Esophagus (tissue), 2 donors: ENCODE results near the gene ANAPC5. TPM values are rescaled to one million over a fixed set of nuclear protein-coding genes. Genes with fewer than 3 reads are reported as not detected.

Experiments
- H3K27ac ChIP-seq, 2 donors: one replicate each; pipeline ENCODE4 v1.5.1; 2013; ENCODE audit warnings: low read depth in 2 of 2, mild to moderate bottlenecking in 2 of 2, inconsistent platforms in 1 of 2, low read length in 1 of 2, moderate library complexity in 1 of 2
- H3K27me3 ChIP-seq, 2 donors: one replicate each; pipeline ENCODE4 v1.6.1; 2013; ENCODE audit warnings: low read length in 2 of 2, control low read depth in 1 of 2, mild to moderate bottlenecking in 1 of 2; ENCODE audit not compliant: insufficient read depth in 2 of 2, control insufficient read depth in 1 of 2
- H3K36me3 ChIP-seq, 2 donors: one replicate each; pipeline ENCODE4 v1.6.1; 2013; ENCODE audit warnings: low read length in 1 of 2; ENCODE audit not compliant: control insufficient read depth in 2 of 2, insufficient read depth in 2 of 2
- H3K4me1 ChIP-seq, 2 donors: one replicate each; pipeline ENCODE4 v1.6.1; 2013; ENCODE audit warnings: low read length in 1 of 2; ENCODE audit not compliant: control insufficient read depth in 2 of 2, insufficient read depth in 2 of 2
- H3K4me3 ChIP-seq, 2 donors: one replicate each; pipeline ENCODE4 v1.5.1; 2013; ENCODE audit warnings: low read length in 2 of 2, mild to moderate bottlenecking in 2 of 2, low read depth in 1 of 2, moderate library complexity in 1 of 2
- H3K9me3 ChIP-seq, 2 donors: one replicate each; pipeline ENCODE4 v1.6.1; 2013; ENCODE audit warnings: mild to moderate bottlenecking in 2 of 2, low read depth in 1 of 2, low read length in 1 of 2, moderate library complexity in 1 of 2; ENCODE audit not compliant: control insufficient read depth in 2 of 2, insufficient read depth in 1 of 2
- WGBS, 2 donors: extraction: QIAGEN DNeasy Blood & Tissue Kit; methylation state at CpG; one replicate each; pipeline ENCODE4 v1.1.7; 2013; 5-methylcytosine and 5-hydroxymethylcytosine counted together
- polyA plus RNA-seq, 2 donors: library from polyadenylated mRNA; stranded (reverse); fragments of 200-250 nt; gene quantifications; one replicate each; pipeline ENCODE4 v1.2.3, GENCODE V29; 2013
- donor health status: healthy with polysubstance abuse.
- donor health status: Bipolar disorder and iron deficiency.

ANAPC5 gene
- polyA plus RNA-seq, 2 donors: 65.4 to 71.1 TPM

DNA sequence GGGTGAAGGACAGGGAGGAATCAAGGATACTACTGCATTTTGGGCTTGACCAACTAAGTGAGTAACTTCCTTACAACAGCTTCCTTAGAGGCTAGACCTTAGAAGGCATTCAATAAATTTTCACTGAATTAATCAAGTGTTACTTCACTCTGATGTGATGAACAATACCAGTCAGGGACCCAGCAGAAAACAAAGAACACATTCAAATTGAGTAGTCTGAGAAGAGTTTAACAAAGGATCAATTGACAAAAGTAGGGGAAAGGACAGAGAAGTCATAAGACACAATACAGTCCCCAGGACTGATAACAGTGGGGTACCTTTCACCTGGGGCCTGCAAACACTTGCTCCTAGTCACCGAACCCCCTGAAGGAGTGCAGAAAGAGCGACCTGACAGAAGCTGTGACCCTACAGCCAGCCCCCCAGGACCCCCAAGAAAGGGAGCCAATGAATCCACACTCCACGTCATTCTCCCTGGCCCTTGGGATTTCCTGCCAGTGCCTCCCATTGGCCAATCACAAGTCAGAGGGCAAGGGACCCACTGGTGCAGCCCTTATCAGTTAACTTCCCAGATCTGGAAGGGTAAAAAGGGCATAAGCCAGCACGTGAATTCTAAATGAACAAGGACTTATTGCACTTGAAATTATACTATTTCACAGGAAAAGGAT is 6.9 kb downstream of the ANAPC5 start:
- 79 to 85% methylated on average over 4 of the region's 4 CpGs for WGBS, 2 donors
- Histone ChIP-seq H3K4me1 (no peaks in the 10 kb centered on the region), H3K4me3 (no peak overlapping the region), H3K36me3 (peaks cover 4 to 15% of the 10 kb centered on the region in 2 donors), H3K27me3 (no peaks in the 10 kb centered on the region), H3K27ac (no peak overlapping the region), H3K9me3 (no peaks in the 10 kb centered on the region)

DNA sequence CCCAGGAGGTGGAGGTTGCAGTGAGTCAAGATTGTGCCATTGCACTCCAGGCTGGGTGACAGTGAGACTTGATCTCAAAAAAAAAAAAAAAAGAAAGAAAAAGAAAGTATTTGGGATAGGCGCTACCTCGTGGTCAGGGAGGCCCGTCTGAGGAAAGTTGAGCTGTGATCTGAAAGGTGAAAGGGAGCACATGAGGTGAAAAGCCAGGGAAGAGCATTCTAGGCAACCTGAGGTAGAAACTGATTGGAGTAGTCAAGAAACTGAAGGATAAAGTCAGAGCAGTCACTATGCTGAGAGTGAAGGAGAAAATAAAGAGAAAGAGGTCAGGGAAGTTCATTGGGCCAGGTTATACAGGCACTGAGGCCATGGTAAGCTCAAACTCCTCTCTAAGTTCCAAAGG is 7.7 kb downstream of the ANAPC5 start:
- WGBS, 2 donors: 85 to 89% methylated on average over 3 of the region's 3 CpGs
- Histone ChIP-seq H3K9me3 (no peaks in the 10 kb centered on the region), H3K4me3 (no peak overlapping the region), H3K4me1 (no peaks in the 10 kb centered on the region), H3K27ac (no peak overlapping the region), H3K36me3 (peaks cover 4 to 15% of the 10 kb centered on the region in 2 donors), H3K27me3 (no peaks in the 10 kb centered on the region)

DNA sequence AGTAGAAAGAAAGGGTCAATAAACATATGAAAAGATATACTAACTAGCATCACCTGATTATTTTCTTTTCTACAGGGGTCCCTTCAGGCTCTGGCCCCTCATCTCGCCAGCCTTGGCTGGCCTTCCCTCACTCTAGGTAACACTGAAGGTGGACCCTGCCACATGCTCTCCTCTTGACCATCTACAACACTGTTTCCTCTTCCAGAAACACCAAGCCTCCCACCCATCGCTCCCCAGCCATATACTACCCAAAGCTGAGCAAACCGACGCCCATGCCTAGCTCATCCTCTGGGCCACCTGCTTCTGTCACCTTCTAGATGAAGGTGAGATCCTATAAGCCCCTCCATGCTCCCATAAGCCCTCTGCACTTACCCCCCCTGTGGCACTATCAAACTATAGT is 14.8 kb downstream of the ANAPC5 start:
- Histone ChIP-seq H3K4me1 (no peaks in the 10 kb centered on the region), H3K27me3 (no peaks in the 10 kb centered on the region), H3K9me3 (no peaks in the 10 kb centered on the region), H3K27ac (no peak overlapping the region), H3K4me3 (no peak overlapping the region), H3K36me3 (peaks cover 4 to 17% of the 10 kb centered on the region in 2 donors)
- WGBS, 2 donors: 96 to 98% methylated on average over 4 of the region's 4 CpGs

DNA sequence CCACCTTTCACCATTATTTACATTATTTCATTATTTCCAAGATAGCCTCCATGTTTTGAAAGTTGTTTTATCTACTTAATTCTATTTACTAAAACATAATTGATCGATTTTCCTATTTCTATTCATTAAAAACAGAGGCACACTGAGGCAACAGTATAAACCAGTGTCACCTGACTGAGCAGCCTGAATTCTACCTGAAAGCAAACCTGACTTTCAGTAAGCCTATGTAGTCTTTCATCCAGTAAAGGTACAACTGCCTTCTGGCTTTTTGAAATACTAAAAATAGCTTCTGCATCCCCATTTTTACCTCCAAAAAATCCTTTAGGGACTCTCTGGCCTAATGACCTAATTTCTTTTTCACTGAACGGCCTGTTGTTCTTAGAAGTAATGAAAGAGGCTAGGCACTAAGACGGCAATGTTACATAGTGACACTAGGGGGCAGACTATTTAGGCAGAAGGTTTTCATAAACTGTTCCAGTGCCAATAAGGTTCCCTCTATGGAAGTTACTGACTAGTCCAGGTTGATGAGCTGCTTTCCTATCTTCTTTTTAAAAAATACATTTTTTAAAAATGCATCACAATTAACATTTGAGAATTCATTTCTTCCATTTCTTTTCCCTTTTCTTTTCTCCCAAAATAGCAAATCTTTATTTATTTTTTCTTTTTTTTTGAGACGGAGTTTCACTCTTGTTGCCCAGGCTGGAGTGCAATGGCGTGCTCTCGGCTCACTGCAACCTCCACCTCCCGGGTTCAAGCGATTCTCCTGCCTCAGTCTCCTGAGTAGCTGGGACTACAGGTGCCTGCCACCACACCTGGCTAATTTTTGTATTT is 17.5 kb downstream of the ANAPC5 start:
- no peak overlapping the region for H3K4me3 ChIP-seq
- no peak overlapping the region for H3K27ac ChIP-seq
- no peaks in the 10 kb centered on the region for H3K27me3 ChIP-seq
- H3K4me1 ChIP-seq: no peaks in the 10 kb centered on the region
- 61 to 63% methylated on average over 8 of the region's 8 CpGs for WGBS, 2 donors
- no peaks in the 10 kb centered on the region for H3K9me3 ChIP-seq
- peaks cover 5 to 23% of the 10 kb centered on the region in 2 donors for H3K36me3 ChIP-seq

DNA sequence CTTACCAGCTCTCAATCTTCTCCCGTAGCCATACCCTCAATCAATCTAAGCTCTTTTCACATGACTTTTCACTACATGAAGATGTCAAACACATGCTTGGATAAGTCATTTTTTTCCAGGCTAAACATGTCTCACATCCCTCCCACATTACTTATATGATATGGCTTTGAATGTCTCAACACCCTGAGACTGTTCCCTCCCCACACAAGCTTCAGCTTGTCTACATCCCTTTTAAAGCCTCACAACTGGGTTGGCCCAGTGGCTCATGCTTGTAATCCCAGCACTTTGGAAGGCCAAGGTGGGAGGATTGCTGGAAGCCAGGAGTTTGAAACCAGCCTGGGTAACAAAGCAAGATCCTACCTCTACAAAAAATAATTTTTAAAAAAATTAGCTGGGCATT is 18.5 kb downstream of the ANAPC5 start:
- Histone ChIP-seq H3K36me3 (peaks cover 5 to 23% of the 10 kb centered on the region in 2 donors), H3K9me3 (no peaks in the 10 kb centered on the region), H3K4me1 (no peaks in the 10 kb centered on the region), H3K27ac (no peak overlapping the region), H3K4me3 (no peak overlapping the region), H3K27me3 (no peaks in the 10 kb centered on the region)
- 82 to 85% methylated on average over 1 of the region's 1 CpG for WGBS, 2 donors

DNA sequence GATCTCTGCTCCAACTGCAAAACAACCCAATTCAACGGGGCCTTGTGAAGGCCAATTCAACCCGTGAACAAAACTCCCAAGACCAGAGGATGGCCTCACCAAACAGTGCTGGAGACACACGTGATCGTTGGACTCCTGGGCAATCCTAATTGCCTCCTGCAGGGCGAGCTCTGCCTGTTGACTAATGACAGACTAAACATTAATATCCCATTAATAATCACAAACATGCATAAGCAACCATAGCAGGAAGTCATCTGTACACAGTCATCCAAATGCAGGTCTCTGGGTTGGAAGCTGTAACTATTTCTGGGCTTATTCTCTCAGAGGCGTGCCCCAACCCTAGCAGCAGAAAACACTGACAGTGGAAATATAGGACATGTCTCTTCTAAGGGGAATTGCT is 21.0 kb downstream of the ANAPC5 start:
- Histone ChIP-seq H3K27me3 (no peaks in the 10 kb centered on the region), H3K9me3 (no peaks in the 10 kb centered on the region), H3K27ac (no peak overlapping the region), H3K4me3 (no peak overlapping the region), H3K4me1 (peaks cover 0 to 4% of the 10 kb centered on the region in 2 donors), H3K36me3 (peaks cover 18 to 26% of the 10 kb centered on the region in 2 donors)
- WGBS, 2 donors: 67 to 75% methylated on average over 6 of the region's 6 CpGs

DNA sequence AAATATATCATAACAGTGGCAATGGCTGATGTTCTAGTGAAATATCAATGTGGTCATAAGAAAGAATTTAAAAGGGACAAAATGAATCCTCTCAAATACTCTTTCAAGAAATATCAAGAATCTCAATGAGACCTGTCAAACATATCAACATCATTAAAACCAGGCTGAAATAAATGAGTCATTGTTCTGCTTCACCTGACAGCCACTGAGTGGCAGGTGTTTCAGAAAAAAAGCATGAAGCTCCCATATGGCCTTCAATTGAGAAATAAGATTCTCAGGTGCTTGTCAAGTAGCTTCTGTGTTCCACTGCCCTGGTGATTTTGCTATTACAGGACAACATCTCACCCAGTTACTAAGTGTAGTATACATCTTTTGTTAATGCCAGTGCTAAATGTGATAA is 21.5 kb downstream of the ANAPC5 start:
- Histone ChIP-seq H3K27me3 (no peaks in the 10 kb centered on the region), H3K9me3 (no peaks in the 10 kb centered on the region), H3K36me3 (peaks cover 18 to 25% of the 10 kb centered on the region in 2 donors), H3K4me1 (peaks cover 0 to 4% of the 10 kb centered on the region in 2 donors), H3K4me3 (no peak overlapping the region), H3K27ac (no peak overlapping the region)

DNA sequence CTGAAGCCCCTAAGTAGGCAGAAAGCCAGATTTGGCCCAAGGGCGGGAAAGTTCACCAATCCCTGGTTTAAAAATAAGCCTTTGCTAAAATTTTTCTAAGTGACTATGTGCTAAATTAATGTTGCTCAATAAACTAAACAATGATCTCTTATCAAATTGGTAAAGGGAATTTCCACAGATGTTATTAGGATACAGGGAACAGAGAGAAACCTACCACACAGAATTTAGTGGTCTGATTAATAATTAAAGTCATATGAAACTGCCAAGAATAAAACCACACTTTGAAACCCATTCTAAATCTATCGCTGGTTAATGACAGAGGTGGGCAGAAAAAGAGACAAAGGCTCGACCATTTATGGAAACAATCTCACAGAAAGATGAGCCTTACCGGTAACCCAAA is 22.0 kb downstream of the ANAPC5 start:
- WGBS, 2 donors: 89 to 92% methylated on average over 4 of the region's 4 CpGs
- Histone ChIP-seq H3K36me3 (peaks cover 18 to 23% of the 10 kb centered on the region in 2 donors), H3K4me3 (no peak overlapping the region), H3K27ac (no peak overlapping the region), H3K27me3 (no peaks in the 10 kb centered on the region), H3K4me1 (peaks cover 0 to 4% of the 10 kb centered on the region in 2 donors), H3K9me3 (no peaks in the 10 kb centered on the region)

DNA sequence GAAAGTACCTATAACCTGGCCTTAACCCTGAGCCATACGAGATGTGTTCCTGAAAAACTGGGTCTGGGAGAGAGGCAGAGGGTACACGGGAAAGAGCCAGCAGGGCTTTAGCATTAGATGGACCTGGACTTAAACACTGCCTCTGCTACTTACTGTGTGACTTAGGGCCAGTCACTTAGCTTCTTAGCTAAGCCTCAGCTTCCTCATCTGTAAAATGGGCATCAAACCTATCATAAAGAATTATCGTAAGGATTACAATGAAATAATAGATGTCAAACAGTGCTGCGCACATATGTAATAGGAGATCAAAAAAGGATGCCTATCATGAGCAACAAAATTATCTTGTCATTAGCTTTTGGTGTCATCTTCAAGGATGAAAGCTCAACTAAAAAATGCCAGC is 23.6 kb downstream of the ANAPC5 start:
- Histone ChIP-seq H3K4me1 (peaks cover 0 to 4% of the 10 kb centered on the region in 2 donors), H3K4me3 (no peak overlapping the region), H3K27ac (no peak overlapping the region), H3K27me3 (no peaks in the 10 kb centered on the region), H3K36me3 (peaks cover 18 to 22% of the 10 kb centered on the region in 2 donors), H3K9me3 (no peaks in the 10 kb centered on the region)
- WGBS, 2 donors: 90 to 93% methylated on average over 4 of the region's 4 CpGs
